Measurements from ENCODE around the gene CUX1.

Gene CUX1

GRCh38 chr7:102193806-102194205, 376.4 kb downstream of the CUX1 start:
- no peak for DNase-seq

- DNase-seq = no peak
These were observed 377.9 kb downstream of the CUX1 start for GRCh38 chr7:102195361-102195760.

GRCh38 chr7:102196028-102196427, 378.6 kb downstream of the CUX1 start:
- no peak for DNase-seq

- DNase-seq = no peak
These were observed 379.7 kb downstream of the CUX1 start for GRCh38 chr7:102197161-102197560.

- DNase-seq = no peak
These were observed 380.2 kb downstream of the CUX1 start for GRCh38 chr7:102197599-102197998.

GRCh38 chr7:102198417-102198956, 381.1 kb downstream of the CUX1 start:
- no peak for DNase-seq

- no peak for DNase-seq
These were observed 384.1 kb downstream of the CUX1 start for GRCh38 chr7:102201576-102201975.

GRCh38 chr7:102202556-102202955, 385.1 kb downstream of the CUX1 start:
- no peak for DNase-seq

GRCh38 chr7:102203218-102203617, 385.8 kb downstream of the CUX1 start:
- no peak for DNase-seq

GRCh38 chr7:102204212-102204611, 386.8 kb downstream of the CUX1 start:
- no peak for DNase-seq

GRCh38 chr7:102205915-102206314, 388.5 kb downstream of the CUX1 start:
- DNase-seq = no peak

- no peak for DNase-seq
These were observed 391.4 kb downstream of the CUX1 start for GRCh38 chr7:102208826-102209225.

- DNase-seq = no peak
These were observed 393.4 kb downstream of the CUX1 start for GRCh38 chr7:102210787-102211186.

GRCh38 chr7:102211590-102212550, 394.4 kb downstream of the CUX1 start:
- no peak for DNase-seq

GRCh38 chr7:102214477-102215072, 397.1 kb downstream of the CUX1 start:
- no peak for DNase-seq

GRCh38 chr7:102215256-102215655, 397.8 kb downstream of the CUX1 start:
- no peak for DNase-seq

GRCh38 chr7:102215711-102216110, 398.3 kb downstream of the CUX1 start:
- DNase-seq = no peak

GRCh38 chr7:102216573-102217314, 399.3 kb downstream of the CUX1 start:
- no peak for DNase-seq

- no peak for DNase-seq
These were observed 402.9 kb downstream of the CUX1 start for GRCh38 chr7:102220229-102220850.

GRCh38 chr7:102220960-102221800, 403.8 kb downstream of the CUX1 start:
- no peak for DNase-seq

GRCh38 chr7:102221961-102222360, 404.5 kb downstream of the CUX1 start:
- DNase-seq = no peak

- DNase-seq = no peak
These were observed 405.0 kb downstream of the CUX1 start for GRCh38 chr7:102222445-102222844.
